Sigmoid colon (tissue), 7 donors: Measurements from ENCODE around the gene GINS2. TPM values are rescaled to one million over a fixed set of nuclear protein-coding genes. Genes with fewer than 3 reads are reported as not detected.
A peak's percentile ranks its signal among the peaks of the same experiment; 100 is the strongest.

ENCODE experiments used
- DNase-seq: peaks from one replicate; pipeline ENCODE4 v3.0.0-alpha.2; 2019
- H3K27ac ChIP-seq, 4 donors: fragments of 200-600 bp; sonication (generic); one replicate each; pipeline ENCODE4 v1.5.1; 2016 to 2019; ENCODE audit warnings: mild to moderate bottlenecking in 1 of 4
- H3K27me3 ChIP-seq, 3 donors: fragments of 200-600 bp; sonication (generic); one replicate each; pipeline ENCODE4 v1.5.1; 2019; ENCODE audit warnings: mild to moderate bottlenecking in 1 of 3
- H3K36me3 ChIP-seq, 4 donors: fragments of 200-600 bp; sonication (generic); one replicate each; pipeline ENCODE4 v1.5.1; 2016 to 2019
- H3K4me1 ChIP-seq, 4 donors: fragments of 200-600 bp; sonication (generic); one replicate each; pipeline ENCODE4 v1.5.1; 2017 to 2019
- H3K4me3 ChIP-seq, 4 donors: fragments of 200-600 bp; sonication (generic); one replicate each; pipeline ENCODE4 v1.5.1; 2017 to 2019; ENCODE audit warnings: mild to moderate bottlenecking in 2 of 4, moderate library complexity in 1 of 4
- H3K9me3 ChIP-seq, 4 donors: fragments of 200-600 bp in 3 of 4; sonication (generic) in 3 of 4; one replicate each; pipeline versions ENCODE4 v1.5.1 to v1.6.1; 2013 to 2019
- EP300 ChIP-seq, 4 donors: sonication (generic); formaldehyde crosslinking; IDR thresholded peaks; one replicate each; pipeline ENCODE4 v1.6.1; 2017; ENCODE audit warnings: antibody characterized with exemption in 4 of 4
- POLR2A ChIP-seq, 2 donors: fragments of 450-650 bp; IDR thresholded peaks; one replicate each; pipeline ENCODE4 v1.6.1; 2016; ENCODE audit warnings: antibody characterized with exemption in 2 of 2, mild to moderate bottlenecking in 2 of 2, moderate library complexity in 2 of 2
- POLR2AphosphoS5 ChIP-seq, 4 donors: sonication (generic); formaldehyde crosslinking; IDR thresholded peaks; one replicate each; pipeline ENCODE4 v1.6.1; 2017; ENCODE audit warnings: antibody characterized with exemption in 4 of 4
- WGBS, 2 donors: extraction: QIAGEN DNeasy Blood & Tissue Kit; methylation state at CpG; one replicate each; pipeline ENCODE4 v1.1.7; 2013; 5-methylcytosine and 5-hydroxymethylcytosine counted together
- intact Hi-C: fragments of 100-400 bp; cut with DNase I; formaldehyde crosslinking; loops from one replicate; pipeline ENCODE4 v1.15.1; 2023
- polyA plus RNA-seq, 3 donors: library from polyadenylated mRNA; stranded (reverse); fragments of 200-250 nt; gene quantifications; one replicate each; pipeline ENCODE4 v1.2.3, GENCODE V29; 2013
- total RNA-seq, 4 donors: library from RNA; depleted of rRNA; stranded (reverse); fragments of >200 nt; gene quantifications; one replicate each; pipeline ENCODE4 v1.1.0, GENCODE V29; 2016
- TF ChIP-seq, protein P1 (sequence below), 4 experiments: fragments of 450-650 bp in 3 of 4; fragments of 200-600 bp in 1 of 4; IDR thresholded peaks; one replicate each; pipeline ENCODE4 v1.5.1; 2016 to 2019; ENCODE audit warnings: antibody characterized with exemption in 4 of 4, mild to moderate bottlenecking in 3 of 4, moderate library complexity in 2 of 4
- donor health status: healthy with polysubstance abuse.
- donor health status: Bipolar disorder and iron deficiency.
- donor health status: healthy.

Gene GINS2
- total and polyA plus RNA-seq, 7 donors: 0.16 to 9.6 (median 1.2) TPM; not detected in 1

- peaks cover 0 to 23% (median 16%) of the 10 kb centered on the region in 4 donors for H3K4me1 ChIP-seq
- intact Hi-C loops: loop anchor here (5.0 kb wide), 1 partner anchor 59 kb away; no protein-coding TSS in a partner anchor
- H3K9me3 ChIP-seq: no peaks in the 10 kb centered on the region
- peaks cover 44 to 82% (median 64%) of the 10 kb centered on the region in 4 donors for H3K36me3 ChIP-seq
- no peak overlapping the region for H3K4me3 ChIP-seq
- H3K27me3 ChIP-seq: no peaks in the 10 kb centered on the region
- 78 to 96% methylated on average over 3 of the region's 3 CpGs for WGBS, 2 donors
- H3K27ac ChIP-seq: no peak overlapping the region
- peak; percentile 34 for DNase-seq
- TF ChIP-seq EP300 (IDR thresholded peaks at IDR 0.05) (no peak), POLR2AphosphoS5 (IDR thresholded peaks at IDR 0.05) (no peak), POLR2A (IDR thresholded peaks at IDR 0.05) (no peak)
- TF ChIP-seq, protein P1, sequence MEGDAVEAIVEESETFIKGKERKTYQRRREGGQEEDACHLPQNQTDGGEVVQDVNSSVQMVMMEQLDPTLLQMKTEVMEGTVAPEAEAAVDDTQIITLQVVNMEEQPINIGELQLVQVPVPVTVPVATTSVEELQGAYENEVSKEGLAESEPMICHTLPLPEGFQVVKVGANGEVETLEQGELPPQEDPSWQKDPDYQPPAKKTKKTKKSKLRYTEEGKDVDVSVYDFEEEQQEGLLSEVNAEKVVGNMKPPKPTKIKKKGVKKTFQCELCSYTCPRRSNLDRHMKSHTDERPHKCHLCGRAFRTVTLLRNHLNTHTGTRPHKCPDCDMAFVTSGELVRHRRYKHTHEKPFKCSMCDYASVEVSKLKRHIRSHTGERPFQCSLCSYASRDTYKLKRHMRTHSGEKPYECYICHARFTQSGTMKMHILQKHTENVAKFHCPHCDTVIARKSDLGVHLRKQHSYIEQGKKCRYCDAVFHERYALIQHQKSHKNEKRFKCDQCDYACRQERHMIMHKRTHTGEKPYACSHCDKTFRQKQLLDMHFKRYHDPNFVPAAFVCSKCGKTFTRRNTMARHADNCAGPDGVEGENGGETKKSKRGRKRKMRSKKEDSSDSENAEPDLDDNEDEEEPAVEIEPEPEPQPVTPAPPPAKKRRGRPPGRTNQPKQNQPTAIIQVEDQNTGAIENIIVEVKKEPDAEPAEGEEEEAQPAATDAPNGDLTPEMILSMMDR (IDR thresholded peaks at IDR 0.05): no peak
Measured at GRCh38 chr16:85657996-85658395, 30.8 kb downstream of the GINS2 start.

- Histone ChIP-seq H3K36me3 (peaks cover 41 to 75% (median 58%) of the 10 kb centered on the region in 4 donors), H3K27ac (no peak overlapping the region), H3K4me3 (no peak overlapping the region), H3K4me1 (peaks cover 0 to 30% (median 23%) of the 10 kb centered on the region in 4 donors), H3K9me3 (no peaks in the 10 kb centered on the region), H3K27me3 (no peaks in the 10 kb centered on the region)
- DNase-seq: no peak
- 95 to 96% methylated on average over 21 of the region's 21 CpGs for WGBS, 2 donors
- intact Hi-C loops: loop anchor here (5.0 kb wide), 1 partner anchor 60 kb away; no protein-coding TSS in a partner anchor
- no peak for TF ChIP-seq POLR2A (IDR thresholded peaks at IDR 0.05)
- TF ChIP-seq, protein P1 (IDR thresholded peaks at IDR 0.05): no peak
- TF ChIP-seq POLR2AphosphoS5 (IDR thresholded peaks at IDR 0.05): no peak
- TF ChIP-seq EP300 (IDR thresholded peaks at IDR 0.05): no peak
Measured at GRCh38 chr16:85657267-85657650, 31.5 kb downstream of the GINS2 start.

DNA sequence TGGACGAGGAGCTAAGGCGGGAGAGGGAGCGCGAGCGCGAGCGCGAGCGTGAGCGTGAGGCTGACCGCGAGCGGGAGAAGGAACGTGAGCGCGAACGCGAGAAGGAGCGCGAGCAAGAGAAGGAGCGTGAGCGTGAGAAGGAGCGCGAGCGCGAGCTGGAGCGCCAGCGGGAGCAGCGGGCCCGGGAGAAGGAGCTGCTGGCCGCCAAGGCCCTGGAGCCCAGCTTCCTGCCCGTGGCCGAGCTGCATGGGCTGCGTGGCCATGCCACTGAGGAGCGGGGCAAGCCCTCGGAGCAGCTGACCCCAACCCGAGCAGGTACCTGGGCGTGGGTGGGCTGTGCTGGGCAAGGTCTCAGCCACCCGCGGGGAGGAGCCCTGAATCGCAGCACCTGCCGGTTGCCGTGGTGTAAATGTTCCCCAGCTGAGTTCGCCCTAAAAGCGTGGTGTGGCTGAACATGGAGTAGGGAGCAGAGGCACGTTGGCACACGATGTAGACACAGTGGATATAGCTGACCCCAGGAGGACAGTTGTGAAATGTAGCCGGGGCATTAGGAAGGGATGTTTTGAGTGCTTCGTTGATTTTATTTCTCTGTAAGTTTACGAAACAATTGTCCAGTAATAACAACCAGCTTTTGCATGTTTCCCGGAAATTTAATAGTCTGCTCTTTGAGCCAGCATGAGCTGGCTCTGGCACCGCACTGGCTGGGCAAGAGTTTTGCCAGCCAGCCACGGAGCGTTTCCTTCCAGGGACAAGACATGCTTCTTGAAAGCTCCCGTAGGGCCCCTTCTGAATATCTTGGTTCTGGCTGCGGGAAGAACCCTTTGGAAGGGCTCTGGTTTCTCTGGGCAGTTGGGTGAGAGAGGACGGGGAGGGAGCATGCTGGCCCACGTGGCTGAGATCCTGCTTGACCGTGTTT is 32.1 kb downstream of the GINS2 start:
- peaks cover 36 to 69% (median 54%) of the 10 kb centered on the region in 4 donors for H3K36me3 ChIP-seq
- TF ChIP-seq POLR2A (IDR thresholded peaks at IDR 0.05) (no peak), POLR2AphosphoS5 (IDR thresholded peaks at IDR 0.05) (no peak), EP300 (IDR thresholded peaks at IDR 0.05) (no peak)
- TF ChIP-seq, protein P1 (IDR thresholded peaks at IDR 0.05): no peak
- H3K27ac ChIP-seq: peak overlapping the region in 1 of 4 donors; percentile 20
- H3K9me3 ChIP-seq: no peaks in the 10 kb centered on the region
- 94% methylated on average over 59 of the region's 59 CpGs for WGBS, 2 donors
- DNase-seq: no peak
- peaks cover 0 to 37% (median 29%) of the 10 kb centered on the region in 4 donors for H3K4me1 ChIP-seq
- no peaks in the 10 kb centered on the region for H3K27me3 ChIP-seq
- intact Hi-C loops: loop anchor here (5.0 kb wide), 1 partner anchor 61 kb away; no protein-coding TSS in a partner anchor
- no peak overlapping the region for H3K4me3 ChIP-seq

- DNase-seq: no peak
- Histone ChIP-seq H3K4me1 (peaks cover 0 to 48% (median 41%) of the 10 kb centered on the region in 4 donors), H3K36me3 (peaks cover 29 to 58% (median 50%) of the 10 kb centered on the region in 4 donors)
Measured at GRCh38 chr16:85655216-85656129, 33.3 kb downstream of the GINS2 start.

More at GRCh38 chr16:85655216-85656129, 33.3 kb downstream of the GINS2 start:
- Histone ChIP-seq H3K9me3 (no peaks in the 10 kb centered on the region), H3K27me3 (no peaks in the 10 kb centered on the region), H3K4me3 (no peak overlapping the region), H3K27ac (no peak overlapping the region)
- 92 to 95% methylated on average over 35 of the region's 35 CpGs for WGBS, 2 donors
- intact Hi-C loops: loop anchor here (5.0 kb wide), 1 partner anchor 62 kb away; no protein-coding TSS in a partner anchor
- no peak for TF ChIP-seq POLR2A (IDR thresholded peaks at IDR 0.05)
- no peak for TF ChIP-seq EP300 (IDR thresholded peaks at IDR 0.05)
- TF ChIP-seq, protein P1 (IDR thresholded peaks at IDR 0.05): no peak
- no peak for TF ChIP-seq POLR2AphosphoS5 (IDR thresholded peaks at IDR 0.05)
